ENCODE data around the gene RBM28. TPM values are rescaled to one million over a fixed set of nuclear protein-coding genes. Genes with fewer than 3 reads are reported as not detected.

The RBM28 gene
- total RNA-seq, 1 donor from 2014 or later: 22.1 TPM

- no peak for DNase-seq (ENCODE audit: low read depth)
- no peak for TF ChIP-seq CTCF (conservative IDR thresholded peaks at IDR 0.05; ENCODE audit: low read depth, low read length)
- H3K4me3 ChIP-seq (ENCODE audit: low read depth, low read length): no peak overlapping the region
Observed at GRCh38 chr7:128389085-128389617, 45.4 kb upstream of the RBM28 start.

- H3K4me3 ChIP-seq (ENCODE audit: low read depth, low read length): no peak overlapping the region
- DNase-seq (ENCODE audit: low read depth): no peak
- TF ChIP-seq CTCF (conservative IDR thresholded peaks at IDR 0.05; ENCODE audit: low read depth, low read length): no peak
Observed at GRCh38 chr7:128388145-128388485, 44.4 kb upstream of the RBM28 start.

DNA sequence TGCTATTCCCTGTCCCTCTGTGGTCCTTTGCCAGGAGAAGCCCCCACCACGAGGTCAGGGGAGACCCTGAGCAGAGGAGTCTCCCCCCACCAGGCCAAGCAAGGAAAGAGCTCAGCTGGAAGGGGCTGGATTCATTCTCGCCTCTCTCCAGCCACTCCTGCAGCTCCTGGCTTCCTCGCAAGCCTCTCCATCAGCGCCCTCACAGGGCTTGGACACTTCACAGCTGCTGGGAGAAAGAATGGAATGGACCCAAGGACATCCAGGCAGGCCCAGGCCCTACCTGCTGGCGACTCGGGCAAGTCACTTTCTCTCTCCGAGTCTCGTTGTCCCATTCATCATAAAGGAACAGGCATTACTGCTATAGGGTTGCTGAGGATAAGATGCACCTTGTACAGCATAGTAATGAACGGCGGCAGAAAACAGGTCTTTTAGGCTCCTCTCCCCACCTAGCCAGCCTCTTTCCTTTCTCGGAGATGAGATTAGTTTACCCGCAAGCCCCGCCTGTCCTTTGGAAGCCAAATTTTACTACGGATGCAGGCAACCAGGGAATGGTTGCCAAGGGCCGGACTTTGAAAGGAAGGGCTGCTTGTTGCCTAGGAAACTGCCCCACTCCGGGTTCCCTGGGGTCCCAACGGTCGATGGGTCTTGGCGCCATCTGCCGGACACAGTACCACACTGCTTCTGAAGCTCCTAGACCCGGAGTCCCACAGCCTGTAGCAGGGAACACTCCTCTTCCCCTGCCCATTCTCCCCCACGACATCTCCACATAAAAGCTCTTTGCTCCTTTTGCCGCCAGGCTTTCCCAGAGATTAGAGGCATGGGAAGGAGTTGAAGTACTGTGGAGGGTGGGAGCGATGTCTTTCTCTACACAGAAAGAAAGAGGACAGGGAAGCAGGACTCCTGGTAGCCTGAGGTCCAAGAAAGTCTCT is 43.8 kb upstream of the RBM28 start:
- peak; percentile 92 for TF ChIP-seq CTCF (conservative IDR thresholded peaks at IDR 0.05; ENCODE audit: low read depth, low read length)
- DNase-seq (ENCODE audit: low read depth): no peak
- no peak overlapping the region for H3K4me3 ChIP-seq (ENCODE audit: low read depth, low read length)

- no peak for DNase-seq (ENCODE audit: low read depth)
- no peak for TF ChIP-seq CTCF (conservative IDR thresholded peaks at IDR 0.05; ENCODE audit: low read depth, low read length)
- no peak overlapping the region for H3K4me3 ChIP-seq (ENCODE audit: low read depth, low read length)
Observed at GRCh38 chr7:128385988-128386925, 42.5 kb upstream of the RBM28 start.

GRCh38 chr7:128384726-128385125 is 41.0 kb upstream of the RBM28 start:
- no peak for DNase-seq (ENCODE audit: low read depth)
- no peak for TF ChIP-seq CTCF (conservative IDR thresholded peaks at IDR 0.05; ENCODE audit: low read depth, low read length)
- no peak overlapping the region for H3K4me3 ChIP-seq (ENCODE audit: low read depth, low read length)

DNA sequence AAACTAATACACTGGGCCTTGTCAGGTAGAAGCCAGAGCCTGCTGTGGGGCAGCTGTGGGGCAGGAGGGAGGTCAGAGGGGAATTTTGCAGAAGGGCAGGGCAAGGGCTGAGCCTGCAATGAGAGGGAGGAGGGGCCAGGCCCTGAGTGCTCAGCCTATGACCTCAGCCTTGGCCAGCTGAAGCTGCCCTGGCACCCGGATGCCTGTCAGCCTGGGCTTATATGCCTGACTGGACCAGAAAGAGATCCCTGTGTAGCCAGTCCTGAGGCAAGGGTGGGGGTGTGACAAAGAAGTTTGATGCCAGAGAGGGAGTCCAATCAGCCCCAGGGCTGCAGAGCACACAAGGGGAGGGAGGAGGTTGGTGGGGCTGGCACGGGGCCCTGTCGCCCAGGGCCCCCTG is 40.1 kb upstream of the RBM28 start:
- H3K4me3 ChIP-seq (ENCODE audit: low read depth, low read length): no peak overlapping the region
- TF ChIP-seq CTCF (conservative IDR thresholded peaks at IDR 0.05; ENCODE audit: low read depth, low read length): no peak
- no peak for DNase-seq (ENCODE audit: low read depth)

All from epithelial cell of proximal tubule (primary cell).